Ectodermal cell (in vitro differentiated cells): ENCODE measurements around the gene KLF1.
"Not testable (repeated sequence)": the region's sequence is repeated elsewhere in the genome, so short reads cannot be mapped to it uniquely, and the experiment has no call there.

ENCODE experiments used
- H3K27ac ChIP-seq: 2 replicates; pipeline ENCODE4 v1.7.0; 2013; ENCODE audit warnings: mild to moderate bottlenecking, low read depth, low read length; ENCODE audit not compliant: insufficient read depth, poor library complexity, severe bottlenecking
- H3K27me3 ChIP-seq: 2 replicates; pipeline ENCODE4 v1.7.0; 2013; ENCODE audit warnings: mild to moderate bottlenecking, low read length; ENCODE audit not compliant: insufficient read depth, control insufficient read depth, poor library complexity, severe bottlenecking
- H3K36me3 ChIP-seq: one replicate; pipeline ENCODE4 v1.7.0; 2013; ENCODE audit warnings: low read length; ENCODE audit not compliant: control insufficient read depth, insufficient read depth
- H3K4me1 ChIP-seq: one replicate; pipeline ENCODE4 v1.7.0; 2013; ENCODE audit warnings: low read length; ENCODE audit not compliant: control insufficient read depth, insufficient read depth
- H3K4me3 ChIP-seq: 2 replicates; pipeline ENCODE4 v1.7.0; 2013; ENCODE audit warnings: low read depth, low read length, control low read depth; ENCODE audit not compliant: insufficient read depth
- H3K9me3 ChIP-seq: 2 replicates; pipeline ENCODE4 v1.7.0; 2013; ENCODE audit warnings: mild to moderate bottlenecking, low read length, moderate library complexity; ENCODE audit not compliant: control insufficient read depth
- WGBS, 2 experiments: methylation state at CpG; one replicate each; pipeline ENCODE4 v1.1.7; 2013; ENCODE audit warnings: missing lambda C conversion rate in 2 of 2; 5-methylcytosine and 5-hydroxymethylcytosine counted together

KLF1 gene

DNA sequence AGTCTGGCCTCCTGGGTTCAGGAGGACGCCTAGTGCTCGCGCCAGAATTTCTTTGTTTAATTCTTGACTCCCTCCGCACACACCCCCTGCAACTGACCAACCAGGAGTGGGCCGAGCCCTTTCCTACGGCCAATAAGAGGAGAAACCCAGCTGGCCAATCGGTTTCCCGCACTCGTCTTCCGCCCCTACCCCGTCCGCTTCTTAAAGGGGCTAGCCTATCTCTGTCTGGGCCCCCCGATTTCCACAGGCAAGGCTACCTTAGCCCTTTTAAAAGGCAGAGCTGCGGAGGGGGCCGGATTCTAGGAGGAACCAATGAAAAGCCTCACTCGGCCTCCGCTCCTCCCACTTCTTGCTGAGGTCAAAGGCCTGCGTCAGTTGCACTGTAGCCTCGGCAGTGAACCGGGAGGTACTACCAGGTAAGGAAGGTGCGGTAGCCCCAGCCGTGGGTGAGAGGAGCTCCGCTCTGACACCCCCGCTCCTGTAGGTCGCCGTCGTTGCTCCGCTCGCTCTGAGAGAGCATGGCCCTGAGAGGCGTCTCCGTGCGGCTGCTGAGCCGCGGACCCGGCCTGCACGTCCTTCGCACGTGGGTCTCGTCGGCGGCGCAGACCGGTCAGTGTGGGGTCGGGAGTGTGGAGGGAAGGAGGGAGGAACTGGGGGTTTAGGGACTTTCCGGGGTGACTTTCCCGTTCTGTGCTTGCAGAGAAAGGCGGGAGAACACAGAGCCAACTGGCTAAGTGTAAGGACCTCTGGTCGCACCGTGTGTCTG lies 4.0 kb upstream of the KLF1 start, which contains the start of gene GCDH:
Gene GCDH (plus strand): TSS at position 374 of the 766 bp plus-strand sequence. CDS start 145 bp downstream, at position 519.
- peaks cover 6% of the 10 kb centered on the region for H3K4me1 ChIP-seq
- 1% methylated on average over 49 of the region's 49 CpGs for WGBS, 2 experiments
- H3K27me3 ChIP-seq: peaks cover 29% of the 10 kb centered on the region
- H3K36me3 ChIP-seq: no peaks in the 10 kb centered on the region
- peak within 1 kb of the TSS; percentile 87 for H3K27ac ChIP-seq
- H3K4me3 ChIP-seq: peak within 1 kb of the TSS; percentile 65
- no peaks in the 10 kb centered on the region for H3K9me3 ChIP-seq

GRCh38 chr19:12890299-12890786 lies 3.3 kb upstream of the KLF1 start:
- not testable (repeated sequence) for H3K4me1 ChIP-seq
- WGBS, 2 experiments: 46 to 47% methylated on average over 10 of the region's 10 CpGs

GRCh38 chr19:12888006-12888603 lies 1.1 kb upstream of the KLF1 start:
- Histone ChIP-seq H3K4me1 (peaks cover 11% of the 10 kb centered on the region), H3K4me3 (no peak overlapping the region), H3K9me3 (no peaks in the 10 kb centered on the region), H3K27ac (no peak overlapping the region), H3K36me3 (no peaks in the 10 kb centered on the region), H3K27me3 (peaks cover 58% of the 10 kb centered on the region)
- 70 to 74% methylated on average over 5 of the region's 5 CpGs for WGBS, 2 experiments

More at GRCh38 chr19:12890299-12890786, 3.3 kb upstream of the KLF1 start:
- not testable (repeated sequence) for H3K9me3 ChIP-seq, H3K36me3 ChIP-seq
- H3K27ac ChIP-seq: peak overlapping the region; percentile 87
- H3K4me3 ChIP-seq: peak overlapping the region; percentile 65
- peaks cover 36% of the 10 kb centered on the region for H3K27me3 ChIP-seq

GRCh38 chr19:12886651-12886968 lies 391 bp downstream of the KLF1 start:
- Histone ChIP-seq H3K27ac (no peak overlapping the region), H3K27me3 (peaks cover 73% of the 10 kb centered on the region), H3K4me3 (no peak overlapping the region), H3K9me3 (no peaks in the 10 kb centered on the region), H3K36me3 (no peaks in the 10 kb centered on the region), H3K4me1 (peaks cover 6% of the 10 kb centered on the region)
- 78 to 79% methylated on average over 5 of the region's 5 CpGs for WGBS, 2 experiments

DNA sequence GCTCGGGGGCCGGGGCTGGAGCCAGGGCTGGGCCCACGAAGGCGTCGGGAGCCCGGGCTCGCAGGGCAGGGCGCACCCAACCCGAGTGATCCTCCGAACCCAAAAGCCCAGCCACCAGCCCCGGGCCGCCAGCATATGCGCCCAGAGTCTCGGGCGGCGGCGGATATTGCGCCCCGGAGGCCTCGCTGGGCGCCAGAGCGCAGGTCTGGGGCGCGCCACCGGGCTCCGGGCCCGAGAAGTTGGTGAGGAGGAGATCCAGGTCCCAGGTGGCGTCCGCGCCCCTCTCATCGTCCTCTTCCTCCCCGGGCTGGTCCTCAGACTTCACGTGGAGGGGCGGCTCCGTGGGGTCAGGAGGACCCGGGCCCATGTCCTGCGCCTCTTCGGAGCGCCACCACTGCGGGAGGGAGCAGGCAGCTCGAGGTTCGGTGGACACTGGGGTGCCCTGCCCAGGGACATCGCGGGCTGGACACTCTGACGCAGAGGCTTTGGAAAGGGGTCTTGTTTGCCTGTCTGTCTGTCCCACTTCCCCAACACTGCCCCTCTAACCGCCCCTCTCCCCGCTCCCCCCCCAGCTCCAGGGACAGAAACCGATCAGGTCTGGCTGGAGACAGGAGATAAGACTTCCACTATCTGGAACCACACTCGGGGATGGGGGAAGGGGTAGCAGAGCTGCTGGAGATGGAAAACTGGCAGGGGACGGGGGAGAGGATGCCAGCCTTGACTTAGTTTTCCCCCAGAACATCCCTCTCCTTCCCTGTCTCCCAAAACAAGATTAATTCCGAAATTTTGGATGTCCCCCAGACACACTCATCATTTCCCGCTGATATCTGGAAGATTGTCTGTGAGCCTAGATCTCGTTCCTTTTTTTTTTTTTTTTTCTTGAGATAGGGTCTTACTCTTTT lies 1.0 kb downstream of the KLF1 start:
- peak overlapping the region; percentile 22 for H3K4me3 ChIP-seq

DNA sequence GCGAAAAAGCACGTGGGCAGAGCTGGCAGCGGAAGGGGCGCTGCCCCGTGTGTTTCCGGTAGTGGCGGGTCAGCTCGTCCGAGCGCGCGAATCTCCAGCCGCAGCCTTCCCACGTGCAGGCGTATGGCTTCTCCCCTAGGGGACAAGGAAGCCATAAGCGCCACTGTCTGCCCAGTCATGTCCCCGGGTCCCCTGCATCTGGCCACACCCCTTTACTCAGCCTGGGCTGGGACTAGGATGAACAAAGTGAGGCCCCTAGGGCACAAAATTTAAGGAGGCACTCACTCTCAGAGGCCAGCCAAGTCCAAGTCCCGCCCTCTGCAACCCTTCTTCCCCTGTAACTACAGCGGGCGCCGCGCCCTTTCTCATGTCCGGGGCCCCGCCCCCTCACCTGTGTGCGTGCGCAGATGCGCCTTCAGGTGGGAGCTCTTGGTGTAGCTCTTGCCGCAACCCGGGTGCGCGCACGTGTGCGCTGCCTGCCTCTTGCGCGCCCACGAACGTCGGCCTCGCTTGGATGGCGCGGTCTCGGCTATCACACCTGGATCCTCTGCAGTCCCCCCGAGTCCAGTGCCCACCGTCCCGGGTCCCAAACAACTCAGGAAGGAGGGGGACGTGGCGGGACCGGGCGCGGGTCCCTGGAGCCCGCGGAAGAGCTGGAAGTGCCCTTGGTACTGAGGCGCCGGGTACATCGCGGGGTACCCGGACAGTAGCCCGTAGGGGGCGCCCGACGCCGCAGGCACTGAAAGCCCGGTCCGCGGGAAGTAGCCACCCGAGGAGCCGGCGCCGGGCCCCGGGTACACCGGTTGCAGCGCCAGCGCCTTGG lies 1.9 kb downstream of the KLF1 start:
- peak overlapping the region; percentile 22 for H3K4me3 ChIP-seq
- peaks cover 5% of the 10 kb centered on the region for H3K4me1 ChIP-seq
- peaks cover 82% of the 10 kb centered on the region for H3K27me3 ChIP-seq
- H3K27ac ChIP-seq: no peak overlapping the region
- H3K9me3 ChIP-seq: no peaks in the 10 kb centered on the region
- 9% methylated on average over 73 of the region's 73 CpGs for WGBS, 2 experiments
- no peaks in the 10 kb centered on the region for H3K36me3 ChIP-seq

More for the DNA sequence above, 1.0 kb downstream of the KLF1 start:
- Histone ChIP-seq H3K9me3 (no peaks in the 10 kb centered on the region), H3K36me3 (no peaks in the 10 kb centered on the region), H3K27me3 (peaks cover 75% of the 10 kb centered on the region), H3K27ac (no peak overlapping the region), H3K4me1 (peaks cover 5% of the 10 kb centered on the region)
- WGBS, 2 experiments: 7% methylated on average over 53 of the region's 53 CpGs

- Histone ChIP-seq H3K36me3 (no peaks in the 10 kb centered on the region), H3K27ac (no peak overlapping the region), H3K4me1 (peaks cover 5% of the 10 kb centered on the region), H3K27me3 (peaks cover 82% of the 10 kb centered on the region), H3K4me3 (peak overlapping the region; percentile 22), H3K9me3 (no peaks in the 10 kb centered on the region)
- 85 to 87% methylated on average over 12 of the region's 12 CpGs for WGBS, 2 experiments
Observed at GRCh38 chr19:12884627-12884925, 2.4 kb downstream of the KLF1 start.

DNA sequence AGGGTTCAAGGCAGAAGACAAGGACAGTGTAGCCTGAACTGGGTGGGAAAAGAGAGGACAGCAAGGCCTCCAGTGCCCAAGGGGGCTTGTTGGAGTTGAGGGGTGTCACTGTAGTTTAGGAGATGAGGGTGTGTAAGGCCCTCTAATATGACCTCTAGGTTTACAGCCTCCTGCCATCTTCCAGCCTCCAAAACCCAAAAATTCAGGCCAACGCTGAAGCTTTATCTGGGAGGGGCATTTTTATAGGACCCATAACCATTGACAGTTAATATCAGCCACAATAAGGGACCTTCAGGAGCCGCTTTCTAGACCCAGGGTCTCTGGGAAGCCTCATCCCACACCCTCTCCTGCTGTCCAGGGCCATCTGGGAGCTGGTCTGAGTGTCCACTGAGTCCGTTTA lies 2.8 kb downstream of the KLF1 start:
- 92 to 94% methylated on average over 3 of the region's 3 CpGs for WGBS, 2 experiments
- H3K4me3 ChIP-seq: no peak overlapping the region
- peaks cover 5% of the 10 kb centered on the region for H3K4me1 ChIP-seq
- no peaks in the 10 kb centered on the region for H3K9me3 ChIP-seq
- H3K27me3 ChIP-seq: peaks cover 82% of the 10 kb centered on the region
- no peak overlapping the region for H3K27ac ChIP-seq
- no peaks in the 10 kb centered on the region for H3K36me3 ChIP-seq

- Histone ChIP-seq H3K27ac (no peak overlapping the region), H3K9me3 (no peaks in the 10 kb centered on the region), H3K36me3 (no peaks in the 10 kb centered on the region), H3K4me1 (peaks cover 5% of the 10 kb centered on the region), H3K27me3 (peaks cover 69% of the 10 kb centered on the region), H3K4me3 (no peak overlapping the region)
- WGBS, 2 experiments: 90 to 92% methylated on average over 3 of the region's 3 CpGs
Observed at GRCh38 chr19:12882589-12882988, 4.4 kb downstream of the KLF1 start.
